GM12892 (cell line): ENCODE results near the gene ATP11A.

Experiments used
- DNase-seq: peaks from one replicate; pipeline ENCODE4 v3.0.0; 2011; ENCODE audit not compliant: insufficient read length
- FAIRE-seq: peaks from 2 replicates; lab custom pipeline; 2011; peaks lifted over from hg19 to GRCh38; lab: Jason Lieb, UNC
- POLR2A ChIP-seq: IDR thresholded peaks from 2 replicates; pipeline ENCODE4 v1.6.1; 2011; ENCODE audit warnings: low read depth, low read length, control low read depth
- POLR2AphosphoS5 ChIP-seq: IDR thresholded peaks from 2 replicates; pipeline ENCODE4 v1.6.1; 2011; ENCODE audit warnings: low read depth, low read length, control low read depth
- TAF1 ChIP-seq: IDR thresholded peaks from 2 replicates; pipeline ENCODE4 v1.6.1; 2011; ENCODE audit warnings: low read depth, mild to moderate bottlenecking, control low read depth, low read length, borderline replicate concordance

Gene ATP11A

GRCh38 chr13:112928972-112929782 lies 239.3 kb downstream of the ATP11A start:
- TF ChIP-seq TAF1 (no peak), POLR2A (no peak), POLR2AphosphoS5 (no peak)
- no peak for DNase-seq
- no peak for FAIRE-seq

- no peak for FAIRE-seq
- DNase-seq, result no peak
- no peak for TF ChIP-seq POLR2A
- no peak for TF ChIP-seq TAF1
- TF ChIP-seq POLR2AphosphoS5, result no peak
Measured at GRCh38 chr13:112929783-112930055, 239.9 kb downstream of the ATP11A start.

- no peak for TF ChIP-seq TAF1
- DNase-seq, result no peak
- FAIRE-seq, result no peak
Measured at GRCh38 chr13:112930192-112930591, 240.4 kb downstream of the ATP11A start.

- no peak for DNase-seq
- no peak for FAIRE-seq
- no peak for TF ChIP-seq POLR2A
- no peak for TF ChIP-seq POLR2AphosphoS5
- no peak for TF ChIP-seq TAF1
Measured at GRCh38 chr13:112931028-112931934, 241.4 kb downstream of the ATP11A start.

- TF ChIP-seq TAF1 (no peak), POLR2AphosphoS5 (no peak), POLR2A (no peak)
- no peak for DNase-seq
- FAIRE-seq, result no peak
Measured at GRCh38 chr13:112932971-112933370, 243.1 kb downstream of the ATP11A start.

- TF ChIP-seq POLR2AphosphoS5 (no peak), POLR2A (no peak), TAF1 (no peak)
- no peak for DNase-seq
- FAIRE-seq, result no peak
Measured at GRCh38 chr13:112933649-112934048, 243.8 kb downstream of the ATP11A start.

GRCh38 chr13:112934078-112934477 lies 244.2 kb downstream of the ATP11A start:
- FAIRE-seq (no peak), DNase-seq (no peak)
- TF ChIP-seq TAF1 (no peak), POLR2A (no peak), POLR2AphosphoS5 (no peak)
